Uterus (tissue), 2 donors: Measurements from ENCODE around the gene LRRC25.

ENCODE experiments used
- CTCF ChIP-seq, 4 experiments: fragments of 200-600 bp in 2 of 4; fragments of 450-650 bp in 2 of 4; sonication (generic) in 2 of 4; IDR thresholded peaks; one replicate each; pipeline ENCODE4 v1.5.1; 2016 to 2019; ENCODE audit warnings: antibody characterized with exemption in 4 of 4, mild to moderate bottlenecking in 2 of 4, moderate library complexity in 1 of 4
- POLR2A ChIP-seq, 2 donors: fragments of 450-650 bp; IDR thresholded peaks; one replicate each; pipeline ENCODE4 v1.6.1; 2016; ENCODE audit warnings: antibody characterized with exemption in 2 of 2, mild to moderate bottlenecking in 1 of 2, moderate library complexity in 1 of 2

GRCh38 chr19:18442941-18443340 is 45.5 kb upstream of the LRRC25 start:
- TF ChIP-seq CTCF (IDR thresholded peaks at IDR 0.05) (no peak), POLR2A (IDR thresholded peaks at IDR 0.05) (no peak)
